IPS-NIHi11 (cell line): ENCODE results near the gene PRH2.

Experiments
- DNase-seq: peaks from one replicate; pipeline ENCODE4 v3.0.0; 2012; ENCODE audit warnings: mixed read lengths, low spot score

The PRH2 gene

GRCh38 chr12:10928746-10929286 lies at the start of gene PRH2:
PRH2 (plus strand) TSS chr12:10929236; CDS start chr12:10929274, 38 bp downstream.
- no peak for DNase-seq

- DNase-seq, result no peak
Observed at GRCh38 chr12:10884086-10884725, 44.8 kb upstream of the PRH2 start, which contains the start of gene PRH1. PRH1 (minus strand) TSS chr12:10884255; CDS start chr12:10884217, 38 bp downstream.

DNA sequence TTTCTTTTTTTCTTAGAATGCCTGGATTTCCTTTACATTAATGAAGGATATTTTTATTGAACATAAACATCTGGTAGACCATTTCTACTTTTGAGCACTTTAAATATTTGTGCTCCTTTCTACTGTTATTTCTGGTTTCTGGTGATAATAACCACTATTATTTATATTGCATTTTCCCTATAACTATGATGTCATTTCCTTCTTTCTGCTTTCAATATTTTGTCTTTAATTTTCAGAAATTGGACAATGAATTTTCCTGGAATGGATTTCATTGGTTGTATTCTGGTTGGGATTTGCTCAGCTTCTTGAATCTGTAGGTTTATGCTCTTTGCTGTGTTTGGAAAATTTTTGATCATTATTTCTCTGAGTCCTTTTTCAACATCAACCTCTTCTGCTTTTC lies 39.8 kb upstream of the PRH2 start:
- no peak for DNase-seq

- DNase-seq, result no peak
Observed at GRCh38 chr12:10891937-10892336, 37.1 kb upstream of the PRH2 start.

- DNase-seq, result no peak
Observed at GRCh38 chr12:10896854-10897253, 32.2 kb upstream of the PRH2 start.

DNA sequence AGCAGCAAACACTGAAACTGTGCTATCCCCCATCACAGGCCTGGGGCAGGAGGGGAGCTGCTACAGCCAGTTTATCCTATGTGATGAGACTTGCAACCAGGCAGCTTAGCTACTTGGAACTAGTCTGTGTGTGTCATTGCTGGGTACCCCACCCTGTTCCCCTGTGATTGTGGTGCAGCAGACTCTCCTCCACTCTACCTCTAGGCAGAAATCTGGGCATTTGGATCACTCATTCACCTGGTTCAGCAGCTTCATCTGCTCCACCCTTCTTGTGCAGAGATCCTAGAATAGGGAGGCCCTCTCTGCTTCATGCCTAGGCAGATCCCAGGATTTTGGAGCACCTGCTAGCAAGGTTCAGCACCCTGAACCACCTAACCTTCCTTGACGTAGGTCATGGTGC lies 28.5 kb upstream of the PRH2 start:
- DNase-seq, result no peak

DNA sequence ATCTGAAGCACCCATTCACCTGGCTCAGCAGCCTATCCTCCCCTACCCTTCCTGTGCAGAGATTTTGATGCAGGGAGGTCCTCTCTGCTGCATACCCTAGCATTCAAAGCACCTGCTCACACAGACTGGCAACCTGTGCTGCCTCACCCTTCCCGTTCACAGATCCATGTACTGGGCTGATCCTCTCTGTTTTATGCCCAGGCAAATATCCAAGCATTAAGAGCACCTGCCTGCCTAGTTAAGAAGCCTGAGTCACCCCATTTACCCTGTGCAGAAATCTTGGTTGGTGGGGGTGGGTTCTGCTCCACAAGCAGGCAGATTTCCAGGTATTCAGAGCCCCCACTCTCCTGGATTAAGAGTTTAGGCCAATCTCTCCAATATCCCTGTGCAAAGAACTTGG lies 28.1 kb upstream of the PRH2 start:
- DNase-seq, result no peak

GRCh38 chr12:10901427-10901826 lies 27.6 kb upstream of the PRH2 start:
- DNase-seq, result no peak

DNA sequence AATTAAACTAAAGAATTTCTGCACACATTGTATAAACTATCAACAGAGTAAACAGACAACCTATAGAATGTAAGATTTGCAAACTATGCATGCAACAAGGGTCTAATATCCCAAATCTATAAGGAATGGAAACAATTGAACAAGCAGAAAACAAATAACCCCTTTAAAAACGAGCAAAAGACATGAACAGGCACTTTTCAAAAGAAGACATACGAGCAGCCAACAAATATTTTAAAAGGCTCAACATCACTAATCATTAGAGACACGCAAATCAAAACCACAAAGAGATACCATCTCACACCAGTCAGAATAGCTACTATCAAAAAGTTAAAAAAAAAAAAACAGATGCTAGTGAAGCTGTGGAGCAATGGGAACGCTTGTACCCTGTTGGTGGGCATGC lies 24.4 kb upstream of the PRH2 start:
- no peak for DNase-seq

DNA sequence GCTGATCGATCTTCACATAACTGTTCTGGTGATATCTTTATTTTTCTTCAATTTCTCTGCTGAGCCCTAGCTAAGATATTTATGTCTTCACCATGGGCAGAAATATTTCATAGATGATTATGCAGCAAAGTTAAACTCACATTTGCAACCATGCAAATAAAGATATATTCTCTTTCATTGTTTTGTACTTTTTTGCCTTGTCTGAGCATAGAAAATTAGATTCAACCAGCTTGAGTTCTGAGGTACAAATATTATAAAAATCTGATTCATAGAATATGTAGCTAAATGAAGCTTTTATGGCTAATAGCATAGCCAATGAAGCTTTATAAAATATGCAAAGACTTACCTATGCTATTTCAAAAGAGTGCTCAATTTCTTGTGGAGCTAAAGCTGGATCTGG lies 19.6 kb upstream of the PRH2 start, which contains the start of gene TAS2R13:
TSS of gene TAS2R13 (minus strand) at position 101 of the 400 bp plus-strand sequence. CDS start 264 bp downstream, outside the sequence.
- DNase-seq, result no peak

DNA sequence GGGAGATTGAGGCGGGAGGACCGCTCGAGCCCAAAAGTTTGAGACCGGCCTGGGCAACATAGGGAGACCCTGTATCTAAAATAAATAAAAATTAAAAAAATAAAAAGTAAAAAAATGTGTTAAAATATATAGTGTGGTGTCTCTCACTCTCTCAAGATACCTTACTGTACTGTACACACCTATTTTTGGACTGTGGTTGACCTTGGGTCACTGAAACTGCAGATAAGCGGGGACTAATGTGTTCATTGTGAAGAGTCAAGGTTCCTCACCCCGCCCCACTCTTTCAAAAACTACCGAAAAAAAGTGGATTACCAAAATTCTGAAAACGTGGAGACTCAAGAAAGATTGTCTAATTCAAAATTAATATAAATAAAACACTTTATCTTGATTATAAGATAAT lies 18.7 kb upstream of the PRH2 start:
- DNase-seq, result no peak

- no peak for DNase-seq
Observed at GRCh38 chr12:10919809-10920208, 9.2 kb upstream of the PRH2 start.

- no peak for DNase-seq
Observed at GRCh38 chr12:10926269-10926668, 2.8 kb upstream of the PRH2 start.

DNA sequence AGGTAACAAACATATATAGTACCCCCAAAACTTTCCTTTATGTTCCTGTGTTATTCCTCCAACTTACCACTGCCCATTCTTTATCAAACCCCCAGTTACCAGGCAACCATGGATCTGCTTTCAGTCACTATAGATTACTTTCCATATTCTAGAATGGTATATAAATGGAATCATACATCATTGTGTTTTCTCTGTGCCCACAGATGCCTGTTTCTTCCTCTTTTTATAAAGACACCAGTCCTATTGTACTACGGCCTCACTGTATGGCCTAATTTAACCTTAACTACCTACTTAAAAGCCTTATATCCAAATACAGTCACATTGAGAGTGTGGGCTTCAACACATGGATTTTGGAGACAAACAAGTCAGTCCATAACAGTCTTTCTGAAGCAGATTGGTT lies 7.5 kb downstream of the PRH2 start:
- no peak for DNase-seq

GRCh38 chr12:10939163-10939562 lies 10.1 kb downstream of the PRH2 start, which contains the start of gene TAS2R14:
TAS2R14 (minus strand) TSS chr12:10939263; CDS start chr12:10939207, 56 bp downstream.
- no peak for DNase-seq

DNA sequence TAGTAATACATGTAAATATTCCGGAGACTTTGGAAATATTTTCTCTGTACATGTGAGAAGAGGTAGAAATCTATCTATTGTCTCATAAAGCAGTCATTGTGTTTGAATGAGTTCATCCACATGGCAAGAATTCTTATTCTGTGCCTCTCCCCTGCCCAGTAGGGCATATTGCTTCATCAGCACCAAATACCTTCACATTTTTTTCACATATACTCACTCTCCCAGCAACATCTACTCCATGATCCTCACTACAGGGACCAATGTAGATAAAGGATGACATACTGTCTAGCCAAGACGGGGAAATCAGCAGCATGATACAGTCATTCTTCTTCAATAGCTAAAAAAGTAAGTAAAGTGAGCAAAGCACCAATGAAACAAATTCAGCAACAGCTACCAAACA lies 11.4 kb downstream of the PRH2 start:
- DNase-seq, result no peak

DNA sequence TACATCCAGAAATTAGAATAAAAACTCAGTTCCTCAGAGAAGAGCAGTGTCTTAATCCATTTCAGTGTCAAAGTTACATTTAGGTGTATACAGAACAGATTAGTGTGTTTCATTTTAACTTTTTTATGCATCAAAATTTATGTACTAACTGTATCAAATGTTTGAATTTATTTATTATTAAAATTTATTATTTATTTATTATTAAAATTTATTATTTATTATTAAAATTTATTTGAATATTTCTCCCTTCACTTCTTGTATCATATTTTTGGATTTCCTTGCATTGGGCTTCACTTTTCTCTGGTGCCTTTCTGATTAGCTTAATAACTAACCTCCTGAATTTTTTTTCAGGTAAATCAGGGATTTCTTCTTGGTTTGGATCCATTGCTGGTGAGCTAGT lies 12.3 kb downstream of the PRH2 start:
- DNase-seq, result no peak

DNA sequence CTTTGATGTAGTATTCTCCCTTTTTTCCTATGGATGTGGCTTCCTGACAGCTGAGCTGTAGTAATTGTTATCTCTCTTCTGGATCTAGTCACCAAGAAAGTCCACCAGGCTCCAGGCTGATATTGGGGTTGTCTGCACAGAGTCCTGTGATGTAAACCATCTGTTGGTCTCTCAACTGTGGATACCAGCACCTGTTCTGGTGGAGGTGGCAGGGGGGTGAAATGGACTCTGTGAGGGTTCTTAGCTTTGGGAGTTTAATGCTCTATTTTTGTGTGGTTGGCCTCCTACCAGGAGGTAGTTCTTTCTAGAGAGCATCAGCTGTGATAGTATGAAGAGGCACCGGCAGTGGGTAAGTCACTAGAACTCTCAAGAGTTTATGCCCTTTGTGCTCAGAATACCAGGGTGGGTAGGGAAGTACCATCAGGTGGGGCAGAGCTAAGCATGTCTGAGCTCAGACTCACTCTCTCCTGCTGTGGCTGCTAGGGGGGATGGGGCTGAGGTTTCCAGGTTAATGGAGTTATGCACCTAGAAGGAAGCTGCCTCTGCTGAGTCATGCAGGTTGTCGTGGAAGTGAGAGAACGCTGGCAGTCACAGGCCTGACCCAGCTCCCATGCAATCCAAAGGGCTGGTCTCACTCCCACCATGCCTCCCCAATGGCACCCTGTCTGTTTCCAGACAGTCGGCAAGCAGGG lies 13.0 kb downstream of the PRH2 start:
- DNase-seq, result peak; percentile 17

- no peak for DNase-seq
Observed at GRCh38 chr12:10943167-10943566, 14.1 kb downstream of the PRH2 start.

DNA sequence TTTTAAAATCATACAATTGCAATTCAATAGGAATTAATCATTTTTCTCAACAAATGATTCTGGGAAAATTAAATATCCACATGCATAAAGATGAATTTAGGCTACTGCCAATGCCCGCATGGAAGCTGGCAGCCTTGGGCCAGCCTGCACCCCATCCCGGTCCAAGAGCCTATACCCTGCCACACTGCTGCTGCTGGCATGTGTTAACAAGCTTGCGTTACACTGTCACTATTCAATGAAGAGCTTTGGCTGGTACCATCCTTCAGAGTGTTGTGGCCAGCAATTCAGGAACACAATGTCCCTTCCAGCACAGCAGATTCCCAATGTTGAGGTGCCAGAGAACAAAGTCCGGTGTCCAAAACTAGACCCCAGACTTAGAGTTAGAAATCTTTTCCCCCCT lies 23.6 kb downstream of the PRH2 start:
- no peak for DNase-seq

- no peak for DNase-seq
Observed at GRCh38 chr12:10956085-10956484, 27.0 kb downstream of the PRH2 start.

GRCh38 chr12:10957741-10958140 lies 28.7 kb downstream of the PRH2 start:
- DNase-seq, result no peak

- no peak for DNase-seq
Observed at GRCh38 chr12:10959804-10960203, 30.8 kb downstream of the PRH2 start.
